GM19043 (cell line): ENCODE data around the gene SALL4.
"Not testable (repeated sequence)": the region's sequence is repeated elsewhere in the genome, so short reads cannot be mapped to it uniquely, and the experiment has no call there.

Experiments used
- ATAC-seq: cut with Tn5 transposase; IDR thresholded peaks from one replicate; pipeline ENCODE4 v1.9.1; 2021; ENCODE audit warnings: low read depth; ENCODE audit not compliant: unreplicated experiment

Gene SALL4

GRCh38 chr20:51767867-51768758 is 34.2 kb downstream of the SALL4 start, which contains the start of gene ATP9A:
TSS of gene ATP9A (minus strand) at chr20:51768390. CDS start at chr20:51768369, 21 bp downstream.
- ATAC-seq: no peak

- ATAC-seq: no peak
Observed at GRCh38 chr20:51766994-51767866, 35.1 kb downstream of the SALL4 start.

GRCh38 chr20:51765381-51765780 is 36.9 kb downstream of the SALL4 start:
- ATAC-seq: not testable (repeated sequence)

GRCh38 chr20:51763965-51764602 is 38.2 kb downstream of the SALL4 start:
- ATAC-seq: no peak

- no peak for ATAC-seq
Observed at GRCh38 chr20:51760905-51761546, 41.3 kb downstream of the SALL4 start.

- ATAC-seq: no peak
Observed at GRCh38 chr20:51759769-51760510, 42.4 kb downstream of the SALL4 start.

GRCh38 chr20:51758978-51759544 is 43.3 kb downstream of the SALL4 start:
- no peak for ATAC-seq

GRCh38 chr20:51757226-51757625 is 45.1 kb downstream of the SALL4 start:
- no peak for ATAC-seq

GRCh38 chr20:51756653-51757052 is 45.7 kb downstream of the SALL4 start:
- ATAC-seq: no peak

GRCh38 chr20:51753220-51753619 is 49.1 kb downstream of the SALL4 start:
- ATAC-seq: not testable (repeated sequence)

- ATAC-seq: no peak
Observed at GRCh38 chr20:51752343-51752951, 49.9 kb downstream of the SALL4 start.

GRCh38 chr20:51750770-51751388 is 51.4 kb downstream of the SALL4 start:
- no peak for ATAC-seq

GRCh38 chr20:51750037-51750769 is 52.1 kb downstream of the SALL4 start:
- ATAC-seq: no peak

- ATAC-seq: no peak
Observed at GRCh38 chr20:51749674-51750036, 52.7 kb downstream of the SALL4 start.

GRCh38 chr20:51747182-51747911 is 55.0 kb downstream of the SALL4 start:
- ATAC-seq: no peak

GRCh38 chr20:51745804-51746203 is 56.5 kb downstream of the SALL4 start:
- no peak for ATAC-seq

- no peak for ATAC-seq
Observed at GRCh38 chr20:51740838-51741237, 61.5 kb downstream of the SALL4 start.
